ENCODE measurements around the gene TTF1. TPM values are rescaled to one million over a fixed set of nuclear protein-coding genes. Genes with fewer than 3 reads are reported as not detected.

Gene TTF1
- total RNA-seq, 1 donor from 2014 or later = 28.6 TPM

- DNase-seq (ENCODE audit: low spot score) = no peak
- Mint-ChIP-seq H3K4me3 (peak overlapping the region; percentile 72), H3K9me3 (no peaks in the 10 kb centered on the region)
Measured at GRCh38 chr9:132356324-132356924, 50.2 kb downstream of the TTF1 start.

GRCh38 chr9:132354637-132355355 lies 51.8 kb downstream of the TTF1 start, which contains the start of gene SETX:
SETX (minus strand) TSS chr9:132354986; CDS start chr9:132349428, 5,558 bp downstream.
- H3K36me3 Mint-ChIP-seq = peaks cover 16% of the 10 kb centered on the region
- no peaks in the 10 kb centered on the region for H3F3A ChIP-seq (ENCODE audit: low read depth)
- peaks cover 41% of the 10 kb centered on the region for H3K79me2 ChIP-seq (ENCODE audit: low read depth)
- TF ChIP-seq EZH2phosphoT487 (IDR thresholded peaks at IDR 0.05) (no peak), CTCF (IDR thresholded peaks at IDR 0.05) (no peak), EZH2 (IDR thresholded peaks at IDR 0.05) (no peak)
- peaks cover 9% of the 10 kb centered on the region for H3K4me1 ChIP-seq
- H3K36me3 ChIP-seq = no peaks in the 10 kb centered on the region
- H3K27me3 Mint-ChIP-seq (ENCODE audit: insufficient read depth, low read depth) = no peaks in the 10 kb centered on the region
- H3K4me3 ChIP-seq = peak within 1 kb of the TSS; percentile 95
- H2AFZ ChIP-seq (replicated peaks) = peak within 1 kb of the TSS; percentile 91
- H3K4me3 Mint-ChIP-seq = peak within 1 kb of the TSS; percentile 93
- H3K27me3 ChIP-seq = no peaks in the 10 kb centered on the region
- no peaks in the 10 kb centered on the region for H3K9me3 ChIP-seq (ENCODE audit: low read depth)
- H3K27ac ChIP-seq = peak within 1 kb of the TSS; percentile 87
- no peaks in the 10 kb centered on the region for H3K9me3 Mint-ChIP-seq
- H3K4me2 ChIP-seq = peak within 1 kb of the TSS; percentile 98
- peaks cover 26% of the 10 kb centered on the region for H4K20me1 ChIP-seq (ENCODE audit: low read depth)
- peaks cover 23% of the 10 kb centered on the region for H3K4me1 Mint-ChIP-seq
- DNase-seq (ENCODE audit: low spot score) = peak; percentile 100
- peak within 1 kb of the TSS; percentile 69 for H3K27ac Mint-ChIP-seq
- H3K9ac ChIP-seq = peak within 1 kb of the TSS; percentile 94

More at GRCh38 chr9:132356324-132356924, 50.2 kb downstream of the TTF1 start:
- Mint-ChIP-seq H3K36me3 (peaks cover 16% of the 10 kb centered on the region), H3K4me1 (peaks cover 23% of the 10 kb centered on the region), H3K27me3 (ENCODE audit: insufficient read depth, low read depth) (no peaks in the 10 kb centered on the region), H3K27ac (peak overlapping the region; percentile 80)
- Histone ChIP-seq H3K4me3 (no peak overlapping the region), H3K79me2 (ENCODE audit: low read depth) (peaks cover 32% of the 10 kb centered on the region), H3K4me1 (peaks cover 9% of the 10 kb centered on the region), H4K20me1 (ENCODE audit: low read depth) (peaks cover 24% of the 10 kb centered on the region), H3K27ac (no peak overlapping the region), H3K4me2 (no peak overlapping the region), H2AFZ (replicated peaks) (no peak overlapping the region), H3F3A (ENCODE audit: low read depth) (no peaks in the 10 kb centered on the region), H3K9me3 (ENCODE audit: low read depth) (no peaks in the 10 kb centered on the region), H3K9ac (no peak overlapping the region), H3K27me3 (no peaks in the 10 kb centered on the region), H3K36me3 (no peaks in the 10 kb centered on the region)
- no peak for TF ChIP-seq CTCF (IDR thresholded peaks at IDR 0.05)
- TF ChIP-seq EZH2 (IDR thresholded peaks at IDR 0.05) = no peak
- TF ChIP-seq EZH2phosphoT487 (IDR thresholded peaks at IDR 0.05) = no peak

- TF ChIP-seq EZH2phosphoT487 (IDR thresholded peaks at IDR 0.05) = no peak
- TF ChIP-seq CTCF (IDR thresholded peaks at IDR 0.05) = no peak
- TF ChIP-seq EZH2 (IDR thresholded peaks at IDR 0.05) = no peak
- peaks cover 41% of the 10 kb centered on the region for H3K79me2 ChIP-seq (ENCODE audit: low read depth)
- no peak overlapping the region for H2AFZ ChIP-seq (replicated peaks)
- no peak for DNase-seq (ENCODE audit: low spot score)
- peaks cover 30% of the 10 kb centered on the region for H4K20me1 ChIP-seq (ENCODE audit: low read depth)
- no peak overlapping the region for H3K4me3 ChIP-seq
- no peak overlapping the region for H3K27ac Mint-ChIP-seq
- no peak overlapping the region for H3K27ac ChIP-seq
- no peaks in the 10 kb centered on the region for H3K9me3 Mint-ChIP-seq
- H3K27me3 ChIP-seq = no peaks in the 10 kb centered on the region
- peaks cover 26% of the 10 kb centered on the region for H3K36me3 Mint-ChIP-seq
- H3K4me3 Mint-ChIP-seq = no peak overlapping the region
- peaks cover under 1% of the 10 kb centered on the region for H3K36me3 ChIP-seq
- H3K4me1 ChIP-seq = peaks cover 9% of the 10 kb centered on the region
- no peak overlapping the region for H3K9ac ChIP-seq
- no peak overlapping the region for H3K4me2 ChIP-seq
- H3K9me3 ChIP-seq (ENCODE audit: low read depth) = no peaks in the 10 kb centered on the region
- H3K4me1 Mint-ChIP-seq = peaks cover 21% of the 10 kb centered on the region
- H3F3A ChIP-seq (ENCODE audit: low read depth) = no peaks in the 10 kb centered on the region
- H3K27me3 Mint-ChIP-seq (ENCODE audit: insufficient read depth, low read depth) = no peaks in the 10 kb centered on the region
Measured at GRCh38 chr9:132351404-132352045, 55.1 kb downstream of the TTF1 start.

Data from neural progenitor cell (in vitro differentiated cells).